ENCODE data around the gene TMA16. TPM values are rescaled to one million over a fixed set of nuclear protein-coding genes. Genes with fewer than 3 reads are reported as not detected.

Gene TMA16
- total RNA-seq, 1 experiment from 2014 or later: 49.1 TPM

DNA sequence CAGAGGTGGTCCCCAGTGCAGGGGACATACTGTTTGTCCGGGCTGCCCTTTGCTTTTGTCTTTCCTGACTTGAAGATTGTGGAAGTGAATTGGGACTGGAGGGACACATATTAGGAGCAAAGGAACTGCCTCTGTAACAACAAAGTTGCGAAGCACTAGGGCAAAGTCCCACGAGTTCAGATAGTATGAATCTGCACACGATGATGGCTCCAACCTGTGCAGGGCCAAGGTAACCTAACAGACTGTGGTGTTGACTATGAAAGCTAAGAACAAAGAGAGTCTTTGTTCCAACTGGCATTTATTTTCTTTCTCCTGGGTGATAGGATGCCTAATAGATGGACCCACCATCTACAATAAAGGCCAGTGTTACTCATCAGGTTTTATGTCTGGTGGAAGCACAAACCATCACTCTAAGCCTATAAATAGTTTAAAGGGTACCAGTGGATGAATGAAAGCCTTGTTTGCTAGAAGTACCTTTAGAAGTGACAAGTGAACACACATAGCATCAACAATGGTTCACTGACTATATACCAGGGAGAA lies 71.8 kb downstream of the TMA16 start:
- H3F3A ChIP-seq (ENCODE audit: low read length, unreplicated experiment): no peaks in the 10 kb centered on the region
- POLR2A ChIA-PET (ENCODE audit: unreplicated experiment): no interaction called here
- H3K27ac ChIP-seq (ENCODE audit: low read length): no peak overlapping the region
- H3K4me2 ChIP-seq (ENCODE audit: low read length): no peak overlapping the region
- H3K4me1 ChIP-seq (ENCODE audit: insufficient read depth, low read length): no peaks in the 10 kb centered on the region
- intact Hi-C loops (cut with micrococcal nuclease): no loop called here
- no peak overlapping the region for H3K4me3 ChIP-seq (ENCODE audit: low read length)
- H3K9me3 ChIP-seq (ENCODE audit: low read length): no peaks in the 10 kb centered on the region
- TF ChIP-seq EZH2 (IDR thresholded peaks at IDR 0.05; ENCODE audit: low read length, unreplicated experiment) (no peak), EZH2phosphoT487 (IDR thresholded peaks at IDR 0.05; ENCODE audit: borderline replicate concordance, low read length) (no peak), CTCF (conservative IDR thresholded peaks at IDR 0.05; ENCODE audit: low read depth, low read length) (no peak)
- peak; percentile 21 for DNase-seq
- no peaks in the 10 kb centered on the region for H4K20me1 ChIP-seq (ENCODE audit: low read length)
- no peaks in the 10 kb centered on the region for H3K27me3 ChIP-seq (ENCODE audit: low read length)
- no peak overlapping the region for H3K9ac ChIP-seq (ENCODE audit: low read length)
- peak; percentile 81 for ATAC-seq
- H3K79me2 ChIP-seq (ENCODE audit: low read length): no peaks in the 10 kb centered on the region
- no peaks in the 10 kb centered on the region for H3K36me3 ChIP-seq (ENCODE audit: low read depth, low read length)
- no peak overlapping the region for H2AFZ ChIP-seq (ENCODE audit: low read length)
- H3K9me2 ChIP-seq (replicated peaks; ENCODE audit: low read length): no peaks in the 10 kb centered on the region
- CTCF ChIA-PET: no interaction called here
- no TSS peak for BruUV-seq (replicated peaks)

DNA sequence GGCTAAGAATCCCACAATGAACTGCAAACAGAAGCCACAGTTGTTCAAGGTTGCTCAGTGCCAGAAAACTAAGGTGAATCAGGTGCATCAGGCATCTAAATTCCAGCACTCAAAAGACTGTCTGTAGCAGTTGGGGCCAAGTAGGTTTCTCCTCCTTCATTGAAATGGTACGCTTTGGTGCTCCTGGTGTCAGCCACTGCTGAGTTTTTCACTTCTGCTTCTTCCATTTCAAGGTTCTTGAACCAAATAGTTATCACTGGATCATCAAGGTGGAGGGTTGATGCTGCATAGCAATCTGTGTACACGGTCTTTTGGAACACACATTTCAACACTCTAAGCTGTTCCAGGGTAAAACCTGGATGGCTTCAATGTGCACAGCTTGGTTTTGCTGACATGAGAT lies 74.4 kb downstream of the TMA16 start:
- ChIA-PET POLR2A (ENCODE audit: unreplicated experiment) (no interaction called here), CTCF (no interaction called here)
- Histone ChIP-seq H3K27me3 (ENCODE audit: low read length) (no peaks in the 10 kb centered on the region), H3K4me2 (ENCODE audit: low read length) (no peak overlapping the region), H3K9me2 (replicated peaks; ENCODE audit: low read length) (no peaks in the 10 kb centered on the region), H3K27ac (ENCODE audit: low read length) (no peak overlapping the region), H4K20me1 (ENCODE audit: low read length) (no peaks in the 10 kb centered on the region), H3K9me3 (ENCODE audit: low read length) (no peaks in the 10 kb centered on the region), H3K36me3 (ENCODE audit: low read depth, low read length) (no peaks in the 10 kb centered on the region), H3K4me3 (ENCODE audit: low read length) (no peak overlapping the region), H3F3A (ENCODE audit: low read length, unreplicated experiment) (no peaks in the 10 kb centered on the region), H3K79me2 (ENCODE audit: low read length) (no peaks in the 10 kb centered on the region), H3K4me1 (ENCODE audit: insufficient read depth, low read length) (no peaks in the 10 kb centered on the region), H3K9ac (ENCODE audit: low read length) (no peak overlapping the region), H2AFZ (ENCODE audit: low read length) (no peak overlapping the region)
- TF ChIP-seq CTCF (conservative IDR thresholded peaks at IDR 0.05; ENCODE audit: low read depth, low read length) (no peak), EZH2 (IDR thresholded peaks at IDR 0.05; ENCODE audit: low read length, unreplicated experiment) (no peak), EZH2phosphoT487 (IDR thresholded peaks at IDR 0.05; ENCODE audit: borderline replicate concordance, low read length) (no peak)
- ATAC-seq (no peak), DNase-seq (no peak)
- no TSS peak for BruUV-seq (replicated peaks)
- intact Hi-C loops (cut with micrococcal nuclease): no loop called here

Other genes starting within 250 kb of the TMA16 start
- 1.3 and 1.7 TPM in 2 replicates for gene NPY1R, start 162.1 kb upstream of the TMA16 start, total RNA-seq (2014; rRNA removed)
- gene NPY5R, start 150.8 kb upstream of the TMA16 start, total RNA-seq (2014; rRNA removed): not detected in 2 replicates
- not detected in 2 replicates for gene TKTL2, start 20.9 kb upstream of the TMA16 start, total RNA-seq (2014; rRNA removed)

Measured in PC-3 (cell line).